PC-9 (cell line): ENCODE data around the gene WSCD1. TPM values are rescaled to one million over a fixed set of nuclear protein-coding genes. Genes with fewer than 3 reads are reported as not detected.

Experiments
- BruUV-seq: library from RNA; stranded (reverse); fragments of 400-500 nt; replicated peaks from 2 replicates; lab custom pipeline; 2021; lab: Mats Ljungman, UMichigan
- CTCF ChIA-PET: fragments of 300-600 bp; sonication (Branson Sonifier 250); formaldehyde crosslinking; loops from one replicate; lab custom pipeline; 2022; ENCODE audit warnings: antibody characterized with exemption; lab: Charles Lee
- POLR2A ChIA-PET: fragments of 300-600 bp; sonication (Branson Sonifier 250); formaldehyde crosslinking; loops from one replicate; lab custom pipeline; 2022; ENCODE audit warnings: antibody characterized with exemption; ENCODE audit not compliant: unreplicated experiment; lab: Charles Lee
- DNase-seq, 2 experiments: peaks; one replicate each; pipeline versions ENCODE4 v3.0.0 to v3.0.0-alpha.2; 2015 to 2022; ENCODE audit warnings: mixed read lengths in 1 of 2
- H2AFZ ChIP-seq: fragments of 200-600 bp; sonication (generic); 2 replicates; pipeline ENCODE4 v1.8.1; 2017; ENCODE audit warnings: antibody characterized with exemption
- H3F3A ChIP-seq: fragments of 200-600 bp; sonication (generic); 2 replicates; pipeline ENCODE4 v1.8.1; 2017; ENCODE audit warnings: antibody characterized with exemption, mild to moderate bottlenecking, low read depth; ENCODE audit not compliant: insufficient read depth
- H3K27ac ChIP-seq: fragments of 200-600 bp; sonication (generic); 2 replicates; pipeline ENCODE4 v1.6.1; 2016; ENCODE audit warnings: mixed run types
- H3K27me3 ChIP-seq: fragments of 200-600 bp; sonication (generic); 2 replicates; pipeline ENCODE4 v1.6.1; 2016; ENCODE audit warnings: low read depth, mixed run types; ENCODE audit not compliant: insufficient read depth
- H3K36me3 ChIP-seq: fragments of 200-600 bp; sonication (generic); 2 replicates; pipeline ENCODE4 v1.6.1; 2016; ENCODE audit warnings: low read depth, mixed run types
- H3K4me1 ChIP-seq: fragments of 200-600 bp; sonication (generic); replicated peaks from 2 replicates; pipeline ENCODE4 v1.6.1; 2016; ENCODE audit warnings: mixed run types; ENCODE audit not compliant: insufficient read depth
- H3K4me2 ChIP-seq: fragments of 200-600 bp; sonication (generic); 2 replicates; pipeline ENCODE4 v1.6.1; 2017; ENCODE audit warnings: mixed run types
- H3K4me3 ChIP-seq: fragments of 200-600 bp; sonication (generic); 2 replicates; pipeline ENCODE4 v1.6.1; 2016; ENCODE audit warnings: mixed run types
- H3K79me2 ChIP-seq: fragments of 200-600 bp; sonication (generic); 2 replicates; pipeline ENCODE4 v1.6.1; 2017; ENCODE audit warnings: low read depth, mixed run types
- H3K9me2 ChIP-seq: fragments of 200-600 bp; sonication (generic); 2 replicates; pipeline ENCODE4 v1.8.1; 2017; ENCODE audit warnings: mild to moderate bottlenecking; ENCODE audit not compliant: insufficient read depth
- H3K9me3 ChIP-seq: fragments of 200-600 bp; sonication (generic); 2 replicates; pipeline ENCODE4 v1.8.1; 2016; ENCODE audit warnings: low read depth; ENCODE audit not compliant: insufficient read depth
- H4K20me1 ChIP-seq: fragments of 200-600 bp; sonication (generic); 2 replicates; pipeline ENCODE4 v1.8.1; 2017; ENCODE audit not compliant: insufficient read depth
- CTCF ChIP-seq: fragments of 200-600 bp; sonication (generic); conservative IDR thresholded peaks from 2 replicates; pipeline ENCODE4 v1.6.1; 2017; ENCODE audit warnings: mixed run types, antibody characterized with exemption, mild to moderate bottlenecking, moderate library complexity
- EZH2 ChIP-seq: fragments of 200-600 bp; sonication (generic); IDR thresholded peaks from 2 replicates; pipeline ENCODE4 v1.8.0; 2017; ENCODE audit warnings: antibody characterized with exemption, low read depth
- intact Hi-C: fragments of 100-400 bp; cut with micrococcal nuclease; formaldehyde crosslinking; loops from one replicate; pipeline ENCODE4 v1.10.0; 2022; ENCODE audit not compliant: unreplicated experiment
- total RNA-seq: library from RNA; stranded (reverse); gene quantifications from 2 replicates; pipeline ENCODE4 v1.2.3, GENCODE V29; 2021

WSCD1 gene
- total RNA-seq, 1 experiment from 2014 or later: not detected

- POLR2A ChIA-PET: no interaction called here
These were observed 10.8 kb upstream of the WSCD1 start for GRCh38 chr17:6059406-6059805.

GRCh38 chr17:6061290-6061689 is 8.9 kb upstream of the WSCD1 start:
- Histone ChIP-seq H3K36me3 (no peaks in the 10 kb centered on the region), H3K9me2 (no peaks in the 10 kb centered on the region), H2AFZ (no peak overlapping the region), H3F3A (no peaks in the 10 kb centered on the region), H3K9me3 (no peaks in the 10 kb centered on the region), H3K4me1 (no peaks in the 10 kb centered on the region), H3K4me2 (no peak overlapping the region), H3K27ac (no peak overlapping the region), H4K20me1 (no peaks in the 10 kb centered on the region), H3K79me2 (no peaks in the 10 kb centered on the region), H3K4me3 (no peak overlapping the region), H3K27me3 (peaks cover 96% of the 10 kb centered on the region)
- intact Hi-C loops: no loop called here
- CTCF ChIA-PET: no interaction called here
- TF ChIP-seq CTCF: no peak
- no peak for TF ChIP-seq EZH2
- DNase-seq: no peak
- POLR2A ChIA-PET: no interaction called here
- BruUV-seq: no TSS peak

More at GRCh38 chr17:6059406-6059805, 10.8 kb upstream of the WSCD1 start:
- H4K20me1 ChIP-seq: no peaks in the 10 kb centered on the region
- BruUV-seq: no TSS peak
- peaks cover 98% of the 10 kb centered on the region for H3K27me3 ChIP-seq
- intact Hi-C loops: no loop called here
- H3F3A ChIP-seq: no peaks in the 10 kb centered on the region
- TF ChIP-seq CTCF: no peak
- TF ChIP-seq EZH2: no peak
- H3K4me2 ChIP-seq: no peak overlapping the region
- no peaks in the 10 kb centered on the region for H3K9me2 ChIP-seq
- no peaks in the 10 kb centered on the region for H3K9me3 ChIP-seq
- H3K4me3 ChIP-seq: no peak overlapping the region
- no peaks in the 10 kb centered on the region for H3K79me2 ChIP-seq
- no peaks in the 10 kb centered on the region for H3K36me3 ChIP-seq
- no peak for DNase-seq
- no peaks in the 10 kb centered on the region for H3K4me1 ChIP-seq
- H2AFZ ChIP-seq: no peak overlapping the region
- no peak overlapping the region for H3K27ac ChIP-seq
- CTCF ChIA-PET: no interaction called here

GRCh38 chr17:6064868-6065267 is 5.3 kb upstream of the WSCD1 start:
- Histone ChIP-seq H3K4me2 (no peak overlapping the region), H3K9me3 (no peaks in the 10 kb centered on the region), H3K36me3 (no peaks in the 10 kb centered on the region), H3K27ac (no peak overlapping the region), H3F3A (no peaks in the 10 kb centered on the region), H3K4me1 (no peaks in the 10 kb centered on the region), H3K9me2 (no peaks in the 10 kb centered on the region), H4K20me1 (no peaks in the 10 kb centered on the region), H3K79me2 (no peaks in the 10 kb centered on the region), H3K4me3 (no peak overlapping the region), H3K27me3 (peaks cover 96% of the 10 kb centered on the region), H2AFZ (no peak overlapping the region)
- CTCF ChIA-PET: no interaction called here
- BruUV-seq: no TSS peak
- no peak for TF ChIP-seq CTCF
- TF ChIP-seq EZH2: no peak
- DNase-seq: no peak
- POLR2A ChIA-PET: no interaction called here
- intact Hi-C loops: no loop called here
